K562 (cell line): ENCODE results near the gene ING5. TPM values are rescaled to one million over a fixed set of nuclear protein-coding genes. Genes with fewer than 3 reads are reported as not detected.
A peak's percentile ranks its signal among the peaks of the same experiment; 100 is the strongest.

Experiments used
- CHAMP1 ChIP-seq: fragments of 450-650 bp; IDR thresholded peaks from 2 replicates; pipeline ENCODE4 v1.6.1; 2016; ENCODE audit warnings: mild to moderate bottlenecking
- OTX1 ChIP-seq: fragments of 450-650 bp; formaldehyde crosslinking; IDR thresholded peaks from 2 replicates; pipeline ENCODE4 v1.4.0; 2022; ENCODE audit warnings: mild to moderate bottlenecking
- POLR2A ChIP-seq: fragments of 450-650 bp; conservative IDR thresholded peaks from 2 replicates; pipeline ENCODE4 v1.6.1; 2016
- RBM22 ChIP-seq: fragments of 200-400 bp; formaldehyde crosslinking; IDR thresholded peaks from 2 replicates; pipeline ENCODE4 v1.6.1; 2018; ENCODE audit warnings: low read length, low read depth; ENCODE audit not compliant: poor library complexity, severe bottlenecking
- TEAD2 ChIP-seq: fragments of 450-650 bp; IDR thresholded peaks from 2 replicates; pipeline ENCODE4 v1.6.1; 2016; ENCODE audit warnings: missing genetic modification characterization, control low read depth, missing compliant biosample characterization
- THRAP3 ChIP-seq: fragments of 450-650 bp; IDR thresholded peaks from 2 replicates; pipeline ENCODE4 v1.6.1; 2016; ENCODE audit warnings: mild to moderate bottlenecking, inconsistent platforms, borderline replicate concordance
- ZEB2 ChIP-seq: fragments of 450-650 bp; IDR thresholded peaks from 2 replicates; pipeline ENCODE4 v1.6.1; 2016
- ZNF175 ChIP-seq: fragments of 200-800 bp; sonication (Bioruptor generic); IDR thresholded peaks from 2 replicates; pipeline ENCODE4 v1.6.1; 2016; ENCODE audit warnings: low read depth, mild to moderate bottlenecking, missing genetic modification characterization, missing compliant biosample characterization
- polyA plus RNA-seq, 8 experiments: library from polyadenylated mRNA; depleted of rRNA in 4 of 8; stranded (reverse) in 5 of 8; unstranded in 3 of 8; fragments of >200 nt; fragmentation: Nextera tagmentation in 2 of 8; fragmentation: Illumina TruSeq in 1 of 8; extraction: Ambion mirVana in 2 of 8; extraction: Trizol in 1 of 8; gene quantifications; 2 replicates each; pipeline versions ENCODE4 v1.2.1 to v1.2.3, GENCODE V29; 2011 to 2014; ENCODE audit warnings: inconsistent platforms in 1 of 8, missing spikeins in 1 of 8
- total RNA-seq, 7 experiments: library from RNA; depleted of rRNA in 6 of 7; stranded (reverse); fragments of >200 nt in 6 of 7; fragmentation: Illumina TruSeq in 2 of 7; extraction: Trizol in 2 of 7; gene quantifications; 2 replicates each; pipeline versions ENCODE4 v1.2.1 to v1.2.3, GENCODE V29; 2011 to 2021; ENCODE audit warnings: low replicate concordance in 1 of 7
- TF ChIP-seq, protein P1 (sequence below): fragments of 450-650 bp; formaldehyde crosslinking; IDR thresholded peaks from 2 replicates; pipeline ENCODE4 v1.4.0; 2020; ENCODE audit warnings: mild to moderate bottlenecking, moderate library complexity
- TF ChIP-seq, protein P2 (sequence below), 3 experiments: IDR thresholded peaks in 2 of 3; conservative IDR thresholded peaks in 1 of 3; 2 replicates each; pipeline ENCODE4 v1.5.1; 2011 to 2012; ENCODE audit warnings: low read length in 3 of 3, mild to moderate bottlenecking in 3 of 3, control low read depth in 2 of 3, improper control_type of control experiment in 1 of 3, inconsistent platforms in 1 of 3, low read depth in 1 of 3, mixed read lengths in 1 of 3, moderate library complexity in 1 of 3; ENCODE audit not compliant: insufficient read depth in 2 of 3

Gene ING5
- total and polyA plus RNA-seq, 9 of the 15 experiments (the other 6 are each of a cell fraction or from before 2014, with no cell fraction given) = 10.4 to 53.3 (median 27.9) TPM

- TF ChIP-seq, protein P1, sequence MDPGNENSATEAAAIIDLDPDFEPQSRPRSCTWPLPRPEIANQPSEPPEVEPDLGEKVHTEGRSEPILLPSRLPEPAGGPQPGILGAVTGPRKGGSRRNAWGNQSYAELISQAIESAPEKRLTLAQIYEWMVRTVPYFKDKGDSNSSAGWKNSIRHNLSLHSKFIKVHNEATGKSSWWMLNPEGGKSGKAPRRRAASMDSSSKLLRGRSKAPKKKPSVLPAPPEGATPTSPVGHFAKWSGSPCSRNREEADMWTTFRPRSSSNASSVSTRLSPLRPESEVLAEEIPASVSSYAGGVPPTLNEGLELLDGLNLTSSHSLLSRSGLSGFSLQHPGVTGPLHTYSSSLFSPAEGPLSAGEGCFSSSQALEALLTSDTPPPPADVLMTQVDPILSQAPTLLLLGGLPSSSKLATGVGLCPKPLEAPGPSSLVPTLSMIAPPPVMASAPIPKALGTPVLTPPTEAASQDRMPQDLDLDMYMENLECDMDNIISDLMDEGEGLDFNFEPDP (CRISPR knock-in tag) = no peak
- TF ChIP-seq ZEB2 (no peak), TEAD2 (tag) (no peak), CHAMP1 (no peak), OTX1 (no peak), POLR2A (peak; percentile 37; the same call in 1 of the 2 replicates), THRAP3 (no peak), RBM22 (no peak), ZNF175 (CRISPR knock-in tag) (no peak)
- TF ChIP-seq, protein P2, sequence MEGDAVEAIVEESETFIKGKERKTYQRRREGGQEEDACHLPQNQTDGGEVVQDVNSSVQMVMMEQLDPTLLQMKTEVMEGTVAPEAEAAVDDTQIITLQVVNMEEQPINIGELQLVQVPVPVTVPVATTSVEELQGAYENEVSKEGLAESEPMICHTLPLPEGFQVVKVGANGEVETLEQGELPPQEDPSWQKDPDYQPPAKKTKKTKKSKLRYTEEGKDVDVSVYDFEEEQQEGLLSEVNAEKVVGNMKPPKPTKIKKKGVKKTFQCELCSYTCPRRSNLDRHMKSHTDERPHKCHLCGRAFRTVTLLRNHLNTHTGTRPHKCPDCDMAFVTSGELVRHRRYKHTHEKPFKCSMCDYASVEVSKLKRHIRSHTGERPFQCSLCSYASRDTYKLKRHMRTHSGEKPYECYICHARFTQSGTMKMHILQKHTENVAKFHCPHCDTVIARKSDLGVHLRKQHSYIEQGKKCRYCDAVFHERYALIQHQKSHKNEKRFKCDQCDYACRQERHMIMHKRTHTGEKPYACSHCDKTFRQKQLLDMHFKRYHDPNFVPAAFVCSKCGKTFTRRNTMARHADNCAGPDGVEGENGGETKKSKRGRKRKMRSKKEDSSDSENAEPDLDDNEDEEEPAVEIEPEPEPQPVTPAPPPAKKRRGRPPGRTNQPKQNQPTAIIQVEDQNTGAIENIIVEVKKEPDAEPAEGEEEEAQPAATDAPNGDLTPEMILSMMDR (IDR thresholded peaks at IDR 0.05 in 2 of 3, conservative IDR thresholded peaks at IDR 0.05 in 1 of 3; ENCODE audit: insufficient read depth in 2 of 3, low read depth in 1 of 3, low read length in 3 of 3) = peak in 1 of 3 experiments; percentile 54; a peak in 2 of 6 replicates
Measured at GRCh38 chr2:241673797-241674725, 27.8 kb upstream of the ING5 start (continued).
